GM20000 (cell line): ENCODE data around the gene PARVB.
"Not testable (repeated sequence)": the region's sequence is repeated elsewhere in the genome, so short reads cannot be mapped to it uniquely, and the experiment has no call there.

Experiments
- DNase-seq: peaks from one replicate; pipeline ENCODE4 v3.0.0; 2012; ENCODE audit warnings: low spot score
- CTCF ChIP-seq: IDR thresholded peaks from 2 replicates; pipeline ENCODE4 v1.5.1; 2012; ENCODE audit warnings: mild to moderate bottlenecking, control low read depth; ENCODE audit errors: extremely low read depth, missing control alignments

PARVB gene

GRCh38 chr22:44005524-44005923, 18.6 kb upstream of the PARVB start:
- TF ChIP-seq CTCF, result no peak
- no peak for DNase-seq

DNA sequence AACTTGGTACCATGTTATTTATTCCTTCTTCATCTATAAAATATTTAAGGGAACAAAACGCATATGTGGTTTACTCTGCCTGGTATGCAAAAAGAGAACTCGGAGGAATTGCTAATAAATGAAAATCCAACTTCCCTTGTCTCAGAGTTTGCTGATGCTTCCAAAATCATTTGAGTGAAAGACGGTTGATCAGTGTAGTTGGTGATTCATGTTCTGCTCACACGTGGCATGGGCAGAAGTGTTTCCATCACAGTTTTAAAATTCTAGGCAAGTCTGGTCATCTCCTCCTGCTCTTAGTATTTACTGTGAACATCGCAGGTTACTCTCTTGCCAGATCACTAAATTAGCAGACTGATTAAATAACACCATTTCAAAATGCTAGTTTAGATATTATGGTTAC, 11.9 kb upstream of the PARVB start:
- TF ChIP-seq CTCF, result no peak
- DNase-seq, result no peak

- DNase-seq, result no peak
- no peak for TF ChIP-seq CTCF
Observed at GRCh38 chr22:44012591-44012990, 11.5 kb upstream of the PARVB start.

DNA sequence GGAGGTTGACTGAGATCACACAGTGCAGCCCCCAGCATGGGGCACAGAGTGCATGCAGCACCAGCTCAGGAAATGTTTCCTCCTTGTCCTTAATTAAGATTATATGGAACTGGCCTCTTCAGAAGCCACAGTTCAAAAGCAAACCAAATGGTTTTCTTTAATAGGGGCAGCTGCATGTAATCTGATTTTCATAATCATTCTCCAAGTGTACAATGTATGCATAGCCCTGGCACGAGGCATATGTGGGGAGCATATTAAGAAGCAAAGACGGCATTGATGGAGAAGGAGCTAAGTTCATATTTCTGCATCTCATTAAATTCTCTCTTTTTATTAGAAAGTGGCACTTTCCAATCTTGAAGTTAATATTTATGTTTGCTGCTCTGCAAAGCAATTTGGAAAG, 9.9 kb upstream of the PARVB start:
- DNase-seq, result no peak
- no peak for TF ChIP-seq CTCF

GRCh38 chr22:44016586-44016985, 7.5 kb upstream of the PARVB start:
- not testable (repeated sequence) for DNase-seq

DNA sequence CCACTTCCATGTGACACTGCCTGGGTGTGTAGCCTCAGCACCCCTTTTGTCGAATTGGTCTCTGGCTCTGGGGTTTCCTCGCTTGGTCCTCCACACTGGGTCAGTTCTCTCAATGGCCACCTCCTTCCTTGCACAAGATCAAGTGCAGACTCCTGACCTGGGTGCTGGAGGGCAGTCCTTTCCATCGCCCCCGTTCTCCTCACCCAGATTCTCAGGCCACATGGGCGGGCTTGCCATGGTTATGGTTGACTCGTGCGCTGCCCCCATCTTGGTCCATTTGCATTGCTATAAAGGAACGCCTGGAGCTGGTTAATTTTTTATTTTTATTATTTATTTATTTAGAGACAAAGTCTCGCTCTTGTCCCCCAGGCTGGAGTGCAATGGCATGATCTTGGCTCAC, 5.5 kb upstream of the PARVB start:
- no peak for TF ChIP-seq CTCF
- no peak for DNase-seq

DNA sequence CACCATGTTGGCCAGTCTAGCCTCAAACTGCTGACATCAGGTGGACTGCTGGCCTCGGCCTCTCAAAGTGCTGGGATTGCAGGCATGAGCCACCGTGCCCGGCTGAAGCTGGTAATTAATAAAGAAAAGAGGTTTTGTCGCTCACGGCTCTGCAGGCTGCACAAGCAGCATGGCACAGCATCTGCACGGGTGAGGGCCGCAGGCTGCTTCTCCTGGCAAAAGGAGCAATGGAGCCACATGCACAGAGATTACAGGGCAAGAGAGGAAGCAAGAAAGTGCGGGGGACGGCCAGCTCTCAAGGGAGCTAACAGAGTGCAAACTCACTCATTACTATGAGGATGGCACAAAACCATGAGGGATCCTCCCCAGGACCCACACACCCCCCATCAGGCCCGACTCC, 4.7 kb upstream of the PARVB start:
- DNase-seq, result no peak
- no peak for TF ChIP-seq CTCF

DNA sequence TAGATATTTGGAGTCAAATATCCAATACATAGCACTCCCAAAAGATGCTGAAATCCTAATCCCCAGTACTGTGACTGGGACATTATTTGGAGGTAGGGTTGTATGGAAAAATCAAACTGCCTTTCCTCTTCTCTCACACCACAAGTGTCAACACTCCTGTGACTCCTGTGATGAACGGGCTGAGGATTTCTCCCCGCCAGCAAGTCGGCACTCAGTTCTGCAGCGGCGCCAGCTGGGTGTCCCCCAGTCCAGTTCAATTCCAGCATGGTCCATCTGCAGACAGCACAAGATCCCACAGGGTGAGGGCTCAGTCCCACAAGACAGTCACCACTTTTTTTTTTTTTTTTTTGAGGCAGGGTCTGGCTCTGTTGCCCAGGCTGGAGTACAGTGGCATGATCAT, 4.3 kb upstream of the PARVB start:
- TF ChIP-seq CTCF, result no peak
- DNase-seq, result no peak
